Esophagus squamous epithelium (tissue), 4 donors: ENCODE data around the gene SLC16A5.

Source experiments
- POLR2A ChIP-seq, 4 donors: fragments of 450-650 bp; IDR thresholded peaks; one replicate each; pipeline ENCODE4 v1.6.1; 2017; ENCODE audit warnings: antibody characterized with exemption in 4 of 4, mild to moderate bottlenecking in 4 of 4, moderate library complexity in 3 of 4
- TF ChIP-seq, protein P1 (sequence below), 6 experiments: fragments of 450-650 bp in 4 of 6; fragments of 200-600 bp in 2 of 6; sonication (generic) in 2 of 6; IDR thresholded peaks; one replicate each; pipeline ENCODE4 v1.5.1; 2016 to 2019; ENCODE audit warnings: antibody characterized with exemption in 6 of 6, mild to moderate bottlenecking in 4 of 6, moderate library complexity in 4 of 6

GRCh38 chr17:75081611-75082540, 5.9 kb upstream of the SLC16A5 start:
- TF ChIP-seq, protein P1, sequence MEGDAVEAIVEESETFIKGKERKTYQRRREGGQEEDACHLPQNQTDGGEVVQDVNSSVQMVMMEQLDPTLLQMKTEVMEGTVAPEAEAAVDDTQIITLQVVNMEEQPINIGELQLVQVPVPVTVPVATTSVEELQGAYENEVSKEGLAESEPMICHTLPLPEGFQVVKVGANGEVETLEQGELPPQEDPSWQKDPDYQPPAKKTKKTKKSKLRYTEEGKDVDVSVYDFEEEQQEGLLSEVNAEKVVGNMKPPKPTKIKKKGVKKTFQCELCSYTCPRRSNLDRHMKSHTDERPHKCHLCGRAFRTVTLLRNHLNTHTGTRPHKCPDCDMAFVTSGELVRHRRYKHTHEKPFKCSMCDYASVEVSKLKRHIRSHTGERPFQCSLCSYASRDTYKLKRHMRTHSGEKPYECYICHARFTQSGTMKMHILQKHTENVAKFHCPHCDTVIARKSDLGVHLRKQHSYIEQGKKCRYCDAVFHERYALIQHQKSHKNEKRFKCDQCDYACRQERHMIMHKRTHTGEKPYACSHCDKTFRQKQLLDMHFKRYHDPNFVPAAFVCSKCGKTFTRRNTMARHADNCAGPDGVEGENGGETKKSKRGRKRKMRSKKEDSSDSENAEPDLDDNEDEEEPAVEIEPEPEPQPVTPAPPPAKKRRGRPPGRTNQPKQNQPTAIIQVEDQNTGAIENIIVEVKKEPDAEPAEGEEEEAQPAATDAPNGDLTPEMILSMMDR (IDR thresholded peaks at IDR 0.05): no peak
- no peak for TF ChIP-seq POLR2A (IDR thresholded peaks at IDR 0.05)
